GM19351 (cell line): ENCODE measurements around the gene IL2RA.
"Not testable (repeated sequence)": the region's sequence is repeated elsewhere in the genome, so short reads cannot be mapped to it uniquely, and the experiment has no call there.

ENCODE experiments used
- ATAC-seq: cut with Tn5 transposase; IDR thresholded peaks from one replicate; pipeline ENCODE4 v1.9.1; 2021; ENCODE audit warnings: mild to moderate bottlenecking, moderate library complexity; ENCODE audit not compliant: unreplicated experiment

Gene IL2RA

DNA sequence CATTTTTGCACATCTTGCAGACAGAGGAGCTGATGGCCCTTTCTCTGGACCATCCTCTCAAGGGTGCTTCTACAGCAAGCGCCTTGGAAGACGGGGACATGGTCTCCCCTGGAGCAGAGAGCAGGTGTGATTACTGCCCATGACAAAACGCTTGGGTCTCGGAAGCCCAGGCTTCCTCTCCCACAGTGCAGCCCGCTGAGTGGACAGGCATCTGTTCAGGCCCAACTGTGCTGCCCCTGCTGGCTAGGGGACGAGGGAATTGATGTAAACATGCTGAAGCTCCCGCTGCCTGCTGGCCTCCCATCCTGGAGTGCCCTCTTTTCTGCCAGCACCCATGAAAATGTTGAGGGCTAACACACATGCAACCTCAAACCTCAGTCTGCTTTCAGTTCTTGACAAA lies 99.1 kb downstream of the IL2RA start:
- ATAC-seq = no peak

GRCh38 chr10:5962358-5962940 lies 99.7 kb downstream of the IL2RA start:
- not testable (repeated sequence) for ATAC-seq

DNA sequence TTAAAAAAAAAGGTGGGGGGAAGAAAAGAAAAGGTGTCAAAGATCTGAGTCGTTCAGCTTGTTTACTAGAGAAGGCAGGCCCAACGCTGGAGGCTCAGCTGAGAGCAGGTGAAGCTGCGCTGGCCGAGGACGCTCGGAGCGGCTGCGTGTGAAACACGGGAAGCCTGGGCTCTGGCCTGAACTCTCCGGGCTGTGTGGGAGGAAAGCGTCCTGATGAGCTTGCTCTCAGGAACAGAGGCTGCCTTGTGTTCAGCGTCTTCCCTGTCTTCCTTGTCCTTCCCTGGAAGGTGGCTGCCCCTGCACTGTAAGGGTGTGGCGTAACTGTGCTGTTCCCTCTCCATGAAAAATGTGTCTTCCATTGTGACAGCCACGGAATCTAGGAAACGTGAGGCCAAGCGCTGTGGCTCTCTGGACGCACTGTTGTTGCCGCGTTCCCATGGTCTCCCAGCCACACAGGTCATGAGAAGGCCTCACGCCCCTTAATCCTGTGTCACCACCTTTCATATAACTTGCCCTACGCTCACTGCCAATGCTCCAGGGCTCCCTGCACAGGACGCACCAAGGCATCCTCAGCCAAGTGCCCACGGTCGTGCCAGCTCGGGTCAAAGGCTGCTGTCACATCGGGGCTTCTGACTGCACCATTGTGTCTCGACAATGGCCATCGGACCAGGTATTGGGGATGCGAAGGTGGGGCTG lies 100.6 kb downstream of the IL2RA start:
- ATAC-seq = no peak

- ATAC-seq = not testable (repeated sequence)
Measured at GRCh38 chr10:5960973-5961275, 101.2 kb downstream of the IL2RA start.
